Fibroblast of skin of back (primary cell): ENCODE data around the gene IL10RB.

Experiments used
- DNase-seq: peaks from one replicate; pipeline ENCODE4 v3.0.0-alpha.2; 2013

IL10RB gene

DNA sequence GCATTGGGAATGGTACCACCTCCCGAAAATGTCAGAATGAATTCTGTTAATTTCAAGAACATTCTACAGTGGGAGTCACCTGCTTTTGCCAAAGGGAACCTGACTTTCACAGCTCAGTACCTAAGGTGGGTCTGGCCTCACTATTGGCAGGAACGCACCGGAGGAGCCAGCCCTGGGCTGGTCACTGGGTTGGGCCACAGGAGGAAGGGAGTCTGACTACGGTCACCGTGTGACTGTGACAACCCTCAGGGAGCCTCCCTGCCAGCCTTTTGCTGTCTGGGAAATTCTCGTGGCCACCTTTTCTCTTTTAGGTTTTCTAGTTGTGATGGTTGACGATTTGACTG, 2.2 kb downstream of the IL10RB start:
- no peak for DNase-seq

DNA sequence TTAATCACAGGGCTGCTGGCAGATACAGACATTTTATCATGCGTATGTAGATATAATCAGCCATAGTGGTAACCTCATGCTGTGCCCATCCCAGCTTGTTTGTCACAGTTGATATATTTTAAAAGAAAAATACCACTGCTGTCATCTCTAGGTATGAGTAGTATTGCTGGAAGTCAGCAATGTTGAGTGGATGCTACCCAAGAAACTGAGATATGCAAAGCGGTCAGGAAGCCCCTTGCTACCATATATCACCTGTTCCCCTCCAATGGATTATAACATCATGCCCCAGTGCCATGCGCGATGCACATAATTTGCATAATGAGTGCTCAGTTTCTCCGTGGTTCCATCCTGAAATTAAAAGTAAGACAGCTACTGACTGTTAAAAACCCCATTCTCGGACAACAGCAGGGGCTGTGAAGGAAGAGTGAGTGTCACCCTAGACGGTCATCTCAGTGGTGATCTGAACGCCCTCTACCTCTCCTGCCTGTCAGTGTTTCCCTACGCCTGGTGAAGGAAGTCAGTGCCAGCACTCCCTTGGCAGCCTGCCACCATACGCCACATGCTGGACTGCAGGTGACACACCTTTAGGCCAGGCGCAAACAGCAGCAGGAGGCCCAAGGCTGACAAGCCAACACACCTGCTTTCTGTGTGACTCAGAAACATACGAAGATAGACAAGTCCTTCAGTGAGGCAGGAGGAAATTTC, 2.7 kb downstream of the IL10RB start:
- no peak for DNase-seq

DNA sequence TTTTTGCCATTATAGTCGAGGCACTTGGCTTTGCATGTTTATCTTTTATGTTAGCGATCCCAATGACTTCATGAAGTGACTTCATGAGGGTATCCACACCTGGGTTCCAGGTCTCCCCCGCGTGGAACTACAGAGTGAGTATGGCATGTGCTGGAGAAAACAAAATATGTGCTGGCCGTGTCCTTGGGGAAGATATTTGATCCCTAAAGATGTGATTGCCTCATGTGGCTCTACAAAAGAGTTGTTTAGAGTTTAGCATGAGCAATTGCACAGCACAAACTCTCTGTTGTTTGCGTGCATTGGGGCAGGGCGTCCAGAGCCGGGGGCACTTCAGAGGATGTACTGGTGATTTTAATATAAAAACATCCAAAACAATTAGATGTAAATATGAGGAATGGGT, 4.8 kb downstream of the IL10RB start:
- no peak for DNase-seq

DNA sequence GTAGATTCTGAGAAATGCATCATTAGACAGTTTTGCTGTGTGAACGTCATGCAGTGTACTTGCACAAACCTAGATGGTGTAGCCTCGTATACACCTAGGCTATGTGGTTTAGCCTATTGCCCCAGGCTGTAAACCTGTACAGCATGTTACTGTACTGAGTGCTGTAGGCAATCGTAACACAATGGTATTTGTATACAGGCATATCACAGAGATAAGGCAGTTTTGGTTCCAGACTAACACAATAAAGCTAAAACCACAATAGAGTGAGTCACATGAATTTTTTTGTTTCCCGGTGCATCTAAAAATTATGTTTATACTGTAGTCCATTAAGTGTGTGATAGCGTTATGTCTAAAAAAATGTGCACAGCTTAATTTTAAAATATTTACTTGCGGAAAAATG, 6.9 kb downstream of the IL10RB start:
- no peak for DNase-seq

DNA sequence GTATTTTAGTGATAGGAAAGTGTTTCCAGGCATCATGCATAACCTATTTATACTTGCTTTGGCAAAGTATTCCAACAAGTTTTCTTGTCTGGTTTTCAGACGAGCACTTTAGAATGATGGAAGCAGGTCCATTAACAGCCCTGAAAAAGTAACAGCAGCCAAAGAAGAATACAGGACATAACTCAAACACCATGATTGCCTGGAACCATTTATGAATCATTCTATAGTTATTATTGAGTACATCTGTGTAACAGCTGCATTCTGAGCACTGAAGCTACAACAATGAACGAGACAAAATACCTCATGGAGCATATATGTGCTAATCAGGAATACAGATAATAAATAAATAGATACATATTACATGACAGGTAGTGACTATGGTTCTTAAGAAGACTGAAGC, 12.6 kb downstream of the IL10RB start:
- no peak for DNase-seq

DNA sequence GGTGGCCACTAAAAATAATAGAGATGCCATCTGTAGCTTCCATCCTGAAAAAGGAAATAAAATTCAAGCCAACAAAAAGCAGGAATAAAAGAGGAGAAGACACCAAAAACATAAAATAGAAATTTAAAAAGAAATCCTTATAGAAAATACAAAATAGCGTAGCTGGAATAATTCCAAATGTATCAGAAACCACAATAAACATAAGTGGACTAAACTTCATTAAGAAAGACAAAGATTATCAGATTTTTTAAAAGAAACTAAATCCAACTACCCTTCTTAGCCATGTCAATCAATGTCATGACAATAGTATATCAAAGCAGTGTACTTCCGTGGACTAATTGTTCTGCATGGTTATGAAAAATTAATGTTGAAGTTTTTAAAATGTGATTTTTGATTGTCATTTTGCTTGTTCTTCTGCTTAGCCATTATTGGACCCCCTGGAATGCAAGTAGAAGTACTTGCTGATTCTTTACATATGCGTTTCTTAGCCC, 13.2 kb downstream of the IL10RB start:
- no peak for DNase-seq

DNA sequence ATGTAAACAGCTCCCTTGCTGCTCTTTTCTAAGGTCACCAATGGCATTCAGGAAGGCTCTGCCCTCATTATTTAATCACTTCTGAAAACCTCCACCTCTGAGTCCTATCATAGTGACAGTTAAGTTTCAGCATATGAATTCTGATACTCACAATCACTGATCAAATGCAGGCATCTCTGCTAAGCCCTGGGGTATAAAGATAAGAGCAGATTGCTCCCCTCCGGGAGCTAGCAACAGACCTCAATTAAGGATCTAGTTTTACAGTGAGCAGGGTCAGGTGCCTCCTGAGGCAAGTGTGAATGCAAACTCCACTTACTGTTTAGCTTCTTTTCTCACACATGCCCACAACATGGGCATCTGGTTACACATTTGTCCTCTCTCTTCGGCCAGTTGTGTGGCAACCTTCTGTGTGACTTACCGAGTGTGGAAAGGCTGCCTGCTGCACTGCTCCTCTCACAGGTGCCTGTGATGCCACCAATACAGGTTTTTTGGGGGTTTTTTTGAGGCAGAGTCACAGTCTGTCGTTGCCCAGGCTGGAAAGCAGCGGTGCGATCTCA, 15.0 kb downstream of the IL10RB start:
- no peak for DNase-seq

DNA sequence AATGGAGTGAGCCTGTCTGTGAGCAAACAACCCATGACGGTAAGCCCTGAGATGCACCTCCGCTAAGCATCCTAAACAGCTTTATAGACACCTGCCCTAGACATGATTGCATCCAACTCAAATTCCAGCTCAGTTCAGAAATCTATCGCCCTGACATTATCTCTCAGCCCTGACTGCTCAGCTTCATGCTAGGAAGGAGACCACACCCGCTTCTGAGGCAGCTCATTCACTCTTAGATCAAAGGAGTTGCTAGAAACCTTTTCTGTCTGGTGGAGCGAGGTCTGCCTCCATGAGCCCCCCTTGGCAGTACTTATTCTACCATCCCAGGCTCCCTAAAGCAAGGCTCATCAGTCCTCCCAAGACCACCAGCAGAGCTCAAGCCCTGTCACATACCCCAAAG, 17.0 kb downstream of the IL10RB start:
- no peak for DNase-seq

DNA sequence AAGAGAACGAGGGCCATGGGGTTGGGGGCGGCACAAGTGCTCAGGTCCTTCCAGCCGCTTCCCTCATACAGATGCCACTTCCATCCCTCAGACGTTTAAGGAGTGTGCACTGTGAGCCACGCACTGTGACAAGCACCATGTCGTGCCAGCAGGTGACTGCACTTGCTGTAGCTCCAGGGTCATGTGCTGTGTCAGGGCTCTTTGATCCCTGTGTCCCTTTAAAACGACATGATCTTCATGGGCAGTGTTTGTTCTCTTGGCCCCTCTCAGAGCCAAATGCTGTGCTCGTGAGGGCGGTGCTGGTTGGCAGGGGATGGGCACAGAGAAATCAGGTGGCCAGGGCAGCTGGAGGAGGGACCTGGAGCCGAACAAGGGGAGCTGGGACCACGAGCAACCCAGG, 19.9 kb downstream of the IL10RB start:
- DNase-seq, result no peak

DNA sequence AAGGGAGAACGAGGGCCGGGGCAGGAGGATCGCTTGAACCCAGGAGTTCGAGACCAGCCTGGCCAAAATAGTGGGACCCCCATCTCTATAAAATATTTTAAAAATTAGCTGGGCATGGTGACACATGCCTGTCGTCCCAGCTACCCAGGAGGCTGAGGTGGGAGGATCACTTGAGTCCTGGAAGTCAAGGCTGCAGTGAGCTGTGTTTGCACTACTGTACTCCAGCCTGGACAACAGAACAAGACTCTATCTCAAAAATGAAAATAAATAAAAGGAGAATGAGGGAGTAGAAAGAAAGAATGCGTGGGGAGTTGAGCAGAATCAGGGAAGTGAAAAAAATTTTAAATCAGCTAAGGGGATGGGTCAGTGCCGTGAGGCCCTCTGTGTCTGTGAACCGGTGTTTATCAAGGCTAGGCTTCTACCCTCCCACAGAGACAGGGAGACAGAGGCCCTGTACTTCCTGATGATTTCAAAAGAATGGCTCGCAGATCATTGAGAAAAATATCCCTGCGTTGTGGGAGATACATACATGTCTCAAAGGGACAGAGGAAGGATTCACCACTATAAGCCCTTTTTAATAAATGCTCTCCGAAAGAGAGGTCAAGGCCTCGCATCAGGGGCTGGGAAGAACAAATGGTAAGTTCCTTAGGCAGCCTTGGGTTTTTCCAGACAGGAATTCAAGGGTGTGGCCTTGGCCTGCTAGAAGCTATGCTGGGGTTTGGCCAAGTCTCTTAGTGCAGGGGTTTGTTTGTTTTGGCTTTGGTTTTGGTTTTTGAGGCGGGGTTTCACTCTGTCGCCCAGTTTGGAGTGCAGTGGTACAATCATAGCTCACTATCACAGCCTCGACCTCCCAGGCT, 20.7 kb downstream of the IL10RB start:
- DNase-seq, result peak; percentile 81

DNA sequence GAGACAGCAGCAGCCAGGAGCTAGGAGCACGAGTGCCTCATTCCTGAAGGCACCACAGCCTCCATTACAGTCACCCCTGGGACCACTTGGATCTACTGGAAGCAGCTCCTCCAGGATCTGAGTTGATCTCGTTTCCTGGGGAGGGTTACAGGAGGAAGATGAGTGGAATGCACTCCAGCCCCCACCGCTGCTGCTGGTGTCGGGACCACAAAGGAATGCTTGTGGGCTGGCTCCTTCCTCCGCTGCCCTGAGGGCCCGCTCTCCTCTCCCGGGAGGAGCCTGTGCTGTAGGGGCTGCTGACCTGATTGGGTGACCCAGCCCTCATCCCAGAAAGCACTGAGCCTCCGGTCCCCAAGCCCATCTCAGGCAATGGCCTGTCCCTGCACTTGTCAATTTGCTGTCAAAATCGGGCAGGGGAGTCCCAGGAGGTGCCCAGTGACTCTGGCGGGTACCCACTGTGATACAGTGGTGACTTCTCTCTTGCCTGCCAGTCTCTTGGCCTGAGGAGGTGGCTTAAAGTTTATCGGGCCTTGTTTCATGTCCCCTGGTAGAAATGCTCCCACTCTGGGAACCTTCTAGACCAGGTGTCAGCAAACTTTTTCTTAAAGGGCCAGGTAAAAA, 23.1 kb downstream of the IL10RB start:
- DNase-seq, result peak; percentile 72

DNA sequence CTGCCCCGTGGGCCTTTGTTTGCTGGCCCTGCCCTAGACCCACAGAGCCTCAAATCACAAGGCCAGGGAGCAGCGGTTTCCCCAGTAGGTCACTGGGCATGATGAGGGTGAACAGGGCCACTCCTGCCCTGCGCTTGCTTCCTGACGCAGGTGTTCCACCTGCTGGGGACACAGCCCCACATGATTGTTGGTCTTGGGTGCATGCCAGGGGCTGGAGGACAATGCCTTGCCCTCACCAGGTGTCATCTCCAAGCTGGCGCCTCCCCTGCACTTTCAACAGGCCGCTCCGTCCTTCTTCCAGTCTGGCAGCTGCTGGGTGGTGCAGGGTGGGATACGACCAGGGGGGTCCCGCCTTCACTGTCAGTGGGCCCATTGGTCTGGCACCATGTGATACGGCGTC, 24.3 kb downstream of the IL10RB start:
- DNase-seq, result no peak

DNA sequence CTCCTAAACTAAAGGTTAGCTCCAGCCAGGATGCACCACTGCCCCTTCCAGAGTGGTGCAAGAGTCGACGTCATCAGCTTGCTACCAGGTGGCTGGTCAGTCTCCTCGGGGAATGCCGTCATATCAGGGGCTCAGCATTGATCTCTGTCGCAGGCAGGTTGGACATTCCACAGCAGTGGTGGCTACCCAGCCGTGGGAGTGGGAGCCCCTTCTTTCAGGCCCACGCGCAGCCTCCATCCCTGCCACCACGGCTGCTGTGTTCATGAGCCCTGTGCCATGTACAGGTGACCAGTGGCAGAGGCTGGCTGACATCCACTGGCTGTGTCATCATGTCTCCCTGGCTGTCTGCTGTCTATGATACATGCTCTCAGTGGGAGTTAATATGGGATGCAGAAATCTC, 25.5 kb downstream of the IL10RB start:
- DNase-seq, result no peak

DNA sequence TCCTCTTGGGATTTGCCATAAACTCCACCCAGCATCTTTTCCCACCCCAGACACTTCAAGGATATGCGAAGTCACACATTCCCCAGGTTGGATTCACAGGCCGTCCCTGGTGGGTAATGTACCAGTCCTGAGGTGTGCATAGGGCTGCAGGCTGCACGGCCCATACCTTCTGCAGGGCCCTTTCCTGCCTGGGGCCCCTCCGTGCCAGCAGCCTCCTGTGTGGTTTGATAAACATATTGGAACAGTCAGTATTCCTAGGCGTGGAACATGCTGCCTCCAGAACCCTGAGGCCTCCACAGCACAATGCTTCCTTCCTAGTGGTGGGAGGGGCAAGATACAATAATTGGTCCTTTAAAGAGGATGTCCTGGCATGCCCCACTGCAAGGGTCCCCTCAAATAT, 26.6 kb downstream of the IL10RB start:
- DNase-seq, result no peak

DNA sequence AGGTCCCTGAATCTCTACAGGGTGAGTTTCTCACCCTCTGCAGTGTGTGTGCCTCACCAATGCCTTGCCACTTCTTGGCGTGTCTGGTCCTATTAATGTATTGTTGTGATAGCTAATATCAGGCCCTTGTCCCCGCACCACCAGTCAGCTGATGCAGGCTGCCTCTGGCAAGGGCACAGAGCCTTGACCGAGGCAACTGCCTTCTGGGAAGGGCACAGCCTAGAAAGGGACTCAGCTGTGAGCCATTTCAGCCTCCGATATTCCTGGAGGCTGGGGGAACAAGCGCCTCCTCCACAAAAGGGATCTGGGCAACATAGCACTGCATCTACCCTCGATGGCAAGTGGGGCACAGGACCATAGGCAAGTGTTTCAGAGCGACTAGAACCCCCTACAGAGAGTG, 27.0 kb downstream of the IL10RB start:
- no peak for DNase-seq

DNA sequence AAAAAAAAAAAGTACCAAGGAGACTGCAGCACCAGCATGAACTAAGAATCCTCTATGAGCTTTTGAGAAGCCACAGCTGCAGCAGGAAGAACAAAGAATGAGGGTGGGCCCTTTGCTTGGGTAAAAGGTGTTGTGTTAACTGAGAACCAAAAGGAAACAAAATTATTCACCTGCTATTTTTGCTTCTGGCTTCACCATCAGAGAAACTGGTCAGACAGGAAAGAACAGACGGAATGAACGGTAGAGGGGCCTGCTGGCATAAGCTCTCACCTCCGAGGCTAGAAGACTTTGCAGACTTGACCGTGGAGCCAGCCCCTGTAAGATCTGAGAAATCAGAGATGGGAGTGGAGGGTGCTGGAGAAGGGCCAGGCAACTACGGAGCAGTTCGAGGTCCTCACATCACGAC, 27.6 kb downstream of the IL10RB start:
- no peak for DNase-seq

DNA sequence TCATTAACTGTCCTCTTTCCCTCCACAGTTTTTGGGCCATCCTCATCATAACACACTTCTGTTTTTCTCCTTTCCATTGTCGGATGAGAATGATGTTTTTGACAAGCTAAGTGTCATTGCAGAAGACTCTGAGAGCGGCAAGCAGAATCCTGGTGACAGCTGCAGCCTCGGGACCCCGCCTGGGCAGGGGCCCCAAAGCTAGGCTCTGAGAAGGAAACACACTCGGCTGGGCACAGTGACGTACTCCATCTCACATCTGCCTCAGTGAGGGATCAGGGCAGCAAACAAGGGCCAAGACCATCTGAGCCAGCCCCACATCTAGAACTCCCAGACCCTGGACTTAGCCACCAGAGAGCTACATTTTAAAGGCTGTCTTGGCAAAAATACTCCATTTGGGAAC, 30.0 kb downstream of the IL10RB start:
- DNase-seq, result no peak

DNA sequence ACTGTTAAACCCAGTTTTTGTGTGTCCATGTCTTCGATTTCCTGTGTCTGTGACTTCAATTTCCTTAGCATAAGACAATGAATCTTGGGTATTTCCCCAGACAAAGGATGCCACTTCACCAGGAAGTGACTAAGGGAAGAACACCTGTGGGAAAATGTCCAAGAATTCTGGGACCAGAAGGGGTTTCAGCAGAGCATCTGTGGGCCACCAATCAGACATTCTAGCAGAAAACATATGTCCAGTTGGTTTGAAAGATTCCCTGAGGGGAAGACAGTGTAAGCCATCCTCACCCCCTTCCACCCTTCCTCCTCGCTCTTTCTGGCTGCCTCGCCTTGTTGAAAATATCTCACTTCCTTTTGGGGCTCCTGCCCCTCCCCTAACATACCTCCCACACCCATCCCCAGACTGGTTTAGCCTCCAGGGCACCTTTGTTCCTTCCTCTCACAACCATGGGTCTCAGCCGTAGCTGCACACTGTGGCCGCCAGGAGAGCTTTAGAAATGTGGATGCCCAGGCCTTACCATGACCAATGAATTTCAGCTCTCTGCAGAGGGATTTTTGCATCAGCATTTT, 33.1 kb downstream of the IL10RB start:
- DNase-seq, result no peak

DNA sequence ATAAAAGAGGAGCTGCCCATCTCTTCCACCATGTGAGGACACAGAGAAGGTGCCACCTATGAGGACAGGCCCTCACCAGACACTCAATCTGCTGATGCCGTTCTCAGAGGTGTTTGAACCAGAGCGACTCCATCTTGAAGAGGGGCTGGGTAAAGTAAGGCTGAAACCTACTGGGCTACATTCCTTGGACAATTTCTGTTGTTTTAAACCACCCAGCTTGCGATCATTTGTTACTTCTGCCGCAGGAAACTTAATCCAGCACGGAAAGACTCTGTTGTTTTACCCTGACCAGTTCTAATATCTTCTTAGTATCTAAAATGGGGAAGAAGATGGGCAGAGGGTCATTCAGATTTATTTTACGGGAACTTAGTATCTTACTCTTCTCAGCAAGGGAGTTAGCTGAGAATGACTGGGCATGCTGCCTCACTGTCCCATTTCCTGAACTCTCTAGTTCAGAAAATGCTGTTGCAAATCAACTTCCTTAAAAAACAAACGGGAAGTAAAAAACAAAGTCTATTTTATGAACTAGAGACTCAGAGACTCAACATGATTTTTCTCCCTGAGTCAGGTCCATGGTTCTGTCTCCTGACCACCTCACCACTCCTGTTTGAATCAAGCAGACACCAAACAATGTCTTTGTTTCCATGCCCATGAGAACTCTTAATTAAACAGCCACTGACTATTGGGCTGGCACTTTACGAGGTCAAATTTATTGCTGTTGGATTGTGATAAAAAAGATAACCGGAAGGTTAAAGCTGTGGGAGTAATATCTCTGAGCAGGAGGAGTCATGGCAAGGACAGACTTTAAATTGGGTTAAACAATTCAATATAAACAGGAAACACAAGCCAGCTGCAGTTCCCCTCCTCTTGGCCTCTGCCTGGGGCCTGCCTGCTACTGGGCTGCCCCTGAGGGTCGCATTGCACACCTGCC, 34.8 kb downstream of the IL10RB start:
- DNase-seq, result no peak

DNA sequence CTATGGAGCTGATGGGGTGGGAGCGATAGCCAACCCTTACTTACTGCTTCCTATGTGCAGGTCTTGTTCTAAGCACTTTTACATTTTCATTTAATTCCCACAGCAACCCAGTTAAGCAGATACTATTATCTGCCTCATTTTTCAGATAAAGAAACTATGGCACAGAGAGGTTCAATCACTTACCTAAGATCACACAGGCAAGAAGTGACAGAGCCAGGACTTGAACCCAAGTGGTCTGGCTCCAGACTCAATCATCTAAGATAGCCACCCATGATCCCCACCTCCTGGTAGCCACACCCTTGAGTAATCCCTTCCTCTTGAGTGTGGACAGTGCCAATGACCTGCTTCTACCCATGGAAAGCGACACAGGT, 35.5 kb downstream of the IL10RB start:
- DNase-seq, result no peak

DNA sequence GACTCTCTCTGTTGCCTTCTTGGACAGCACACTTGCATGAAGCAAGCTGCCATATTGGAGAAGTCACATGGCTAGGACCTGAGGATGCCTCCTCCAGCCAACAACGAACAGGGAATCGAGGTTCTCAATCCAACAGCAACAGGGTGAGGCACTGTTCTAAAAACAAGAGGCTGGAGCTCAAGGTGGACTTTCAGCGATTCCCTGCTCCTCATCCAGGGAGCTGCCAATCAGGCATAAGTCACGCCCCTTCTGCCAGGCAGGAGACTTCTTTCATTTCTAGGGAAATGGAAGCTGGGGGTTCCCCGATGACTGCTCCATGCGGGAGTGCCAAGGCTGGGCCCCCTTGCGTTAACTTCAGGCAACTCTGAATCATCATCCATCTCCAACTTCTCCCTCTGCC, 35.9 kb downstream of the IL10RB start:
- no peak for DNase-seq

DNA sequence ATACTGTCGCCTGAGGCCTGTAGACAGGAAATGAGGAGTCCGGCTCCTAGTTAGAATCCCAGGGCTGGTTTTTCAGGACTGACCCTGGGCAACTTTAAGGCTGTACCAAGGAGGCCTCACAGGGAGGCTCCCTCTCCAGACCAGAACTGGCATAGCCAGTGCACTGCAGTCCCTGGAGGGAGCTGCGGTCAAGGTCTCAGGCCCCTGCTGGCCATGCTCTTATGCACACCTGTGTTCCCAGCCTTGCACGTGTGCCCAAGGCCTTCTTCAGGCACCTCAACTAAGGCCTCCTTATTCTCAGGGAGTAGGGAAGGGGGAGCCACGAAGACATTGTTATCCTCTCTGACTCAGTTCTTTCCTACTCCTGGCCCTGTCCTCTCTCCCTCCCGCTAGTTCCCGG, 36.6 kb downstream of the IL10RB start:
- DNase-seq, result no peak
